Heart right ventricle (tissue), 16 donors: ENCODE results near the gene ANKK1. TPM values are rescaled to one million over a fixed set of nuclear protein-coding genes. Genes with fewer than 3 reads are reported as not detected.

ENCODE experiments used
- ATAC-seq, 8 donors: fragments of 200-7000 bp; cut with Tn5 transposase; one replicate each; pipeline ENCODE4 v1.9.1; 2020; ENCODE audit warnings: mild to moderate bottlenecking in 8 of 8, moderate library complexity in 8 of 8, moderate number of reproducible peaks in 1 of 8
- DNase-seq, 2 donors: peaks; one replicate each; pipeline ENCODE4 v3.0.0-alpha.2; 2020
- H3K27ac ChIP-seq, 10 donors: fragments of 200-600 bp; sonication (generic) in 2 of 10; one replicate each; pipeline versions ENCODE4 v1.5.0 to v1.8.0; 2020 to 2022; ENCODE audit warnings: mild to moderate bottlenecking in 3 of 10
- H3K27me3 ChIP-seq, 7 donors: fragments of 200-600 bp; one replicate each; pipeline ENCODE4 v1.8.0; 2021 to 2022; ENCODE audit warnings: mild to moderate bottlenecking in 2 of 7
- H3K36me3 ChIP-seq, 9 donors: fragments of 200-600 bp; sonication (generic) in 1 of 9; one replicate each; pipeline versions ENCODE4 v1.5.0 to v1.8.0; 2020 to 2022; ENCODE audit warnings: mild to moderate bottlenecking in 2 of 9
- H3K4me1 ChIP-seq, 9 donors: fragments of 200-600 bp; sonication (generic) in 1 of 9; one replicate each; pipeline versions ENCODE4 v1.5.0 to v1.8.0; 2020 to 2022; ENCODE audit warnings: mild to moderate bottlenecking in 4 of 9
- H3K4me3 ChIP-seq, 10 donors: fragments of 200-600 bp; sonication (generic) in 2 of 10; one replicate each; pipeline versions ENCODE4 v1.5.0 to v1.8.0; 2020 to 2022; ENCODE audit warnings: mild to moderate bottlenecking in 7 of 10, moderate library complexity in 2 of 10
- H3K9me3 ChIP-seq, 11 donors: fragments of 200-600 bp in 10 of 11; sonication (generic) in 2 of 11; one replicate each; pipeline versions ENCODE4 v1.5.0 to v1.8.0; 2013 to 2022; ENCODE audit warnings: mild to moderate bottlenecking in 2 of 11, control low read depth in 1 of 11, moderate library complexity in 1 of 11
- CTCF ChIP-seq, 9 donors: fragments of 200-600 bp; sonication (generic) in 2 of 9; IDR thresholded peaks; one replicate each; pipeline versions ENCODE4 v1.5.0 to v1.8.0; 2021 to 2022; ENCODE audit warnings: antibody characterized with exemption in 9 of 9, mild to moderate bottlenecking in 5 of 9, moderate library complexity in 1 of 9
- whole genome bisulfite sequencing, 2 donors: extraction: QIAGEN DNeasy Blood & Tissue Kit; methylation state at CpG; one replicate each; pipeline ENCODE4 v1.1.7; 2013; ENCODE audit warnings: inconsistent platforms in 1 of 2; 5-methylcytosine and 5-hydroxymethylcytosine counted together
- intact Hi-C, 10 donors: fragments of 100-400 bp; cut with DNase I; formaldehyde crosslinking; loops; one replicate each; pipeline versions ENCODE4 v1.11.1 to v1.14.2; 2022
- polyA plus RNA-seq, 2 donors: library from polyadenylated mRNA; stranded (reverse); fragments of 200-250 nt; gene quantifications; one replicate each; pipeline ENCODE4 v1.2.3, GENCODE V29; 2013
- total RNA-seq, 10 donors: library from RNA; stranded (reverse); fragmentation: NEBNext Ultra II Directional in 3 of 10; extraction: Animal tissue kit (Norgen Biotek cat#: 25700) in 3 of 10; gene quantifications; one replicate each; pipeline versions ENCODE4 v1.2.1 to v1.2.4, GENCODE V29; 2021 to 2023
- donor health status: Arrhythmogenic right ventricular cardiomyopathy.
- donor health status: ischemic (EF 13 %, LVEDD 7.1; RV severe dilation, severe dysfunction).
- donor health status: healthy with polysubstance abuse.
- donor health status: DM: no; HTN: yes; CAD: no.
- donor health status: DM: no; HTN: no; CAD: no.
- donor health status: ischemic (EF 25% LVEDD 6.9; RV normal size, moderate dysfunction).
- donor health status: ischemic (EF 25% LVEDD 5.7; RV mildly dilated, moderate dysfunction).
- donor health status: healthy.
- donor health status: DM: yes; HTN: yes; CAD: no.
- donor health status: Ischemic cardiomyopathy.
- donor health status: ischemic (EF 35%, LVEDD 5.7; RV mildly dilated, moderate dysfunction).
- donor health status: nonischemic (EF 11% LVEDD 7.7; RV severe dilation, severe dysfunction).
- donor health status: DM: yes; HTN: yes; CAD: no.
- donor health status: PGD.
- donor health status: ischemic (EF 29% LVEDD 5.4; RV normal size, mild dysfunction).
- donor health status: nonischemic (EF 23%, LVEDD 6.1; RV moderate dilation, normal function).

Gene ANKK1
- total and polyA plus RNA-seq, 12 donors = 0.06 to 0.37 TPM; not detected in 10

- Histone ChIP-seq H3K27ac (no peak overlapping the region), H3K4me3 (no peak overlapping the region), H3K27me3 (peaks cover 0 to 5% (median 0%) of the 10 kb centered on the region in 7 donors), H3K4me1 (no peaks in the 10 kb centered on the region), H3K9me3 (no peaks in the 10 kb centered on the region), H3K36me3 (no peaks in the 10 kb centered on the region)
- DNase-seq (no peak), ATAC-seq (no peak)
- WGBS, 2 donors = 85 to 91% methylated on average over 4 of the region's 4 CpGs
- intact Hi-C loops = no loop called here
- TF ChIP-seq CTCF (IDR thresholded peaks at IDR 0.05) = no peak
Measured at GRCh38 chr11:113431746-113432145, 44.2 kb downstream of the ANKK1 start.

GRCh38 chr11:113435190-113435968 is 47.8 kb downstream of the ANKK1 start:
- DNase-seq = no peak
- Histone ChIP-seq H3K9me3 (no peaks in the 10 kb centered on the region), H3K4me3 (no peak overlapping the region), H3K4me1 (no peaks in the 10 kb centered on the region), H3K27me3 (peaks cover 0 to 21% (median 6%) of the 10 kb centered on the region in 7 donors), H3K36me3 (no peaks in the 10 kb centered on the region), H3K27ac (no peak overlapping the region)
- no peak for ATAC-seq
- 89 to 92% methylated on average over 8 of the region's 8 CpGs for WGBS, 2 donors
- intact Hi-C loops = no loop called here
- no peak for TF ChIP-seq CTCF (IDR thresholded peaks at IDR 0.05)

GRCh38 chr11:113436672-113437252 is 49.2 kb downstream of the ANKK1 start:
- Histone ChIP-seq H3K36me3 (no peaks in the 10 kb centered on the region), H3K27me3 (peaks cover 0 to 32% (median 19%) of the 10 kb centered on the region in 7 donors), H3K4me1 (no peaks in the 10 kb centered on the region), H3K9me3 (no peaks in the 10 kb centered on the region), H3K4me3 (no peak overlapping the region), H3K27ac (no peak overlapping the region)
- WGBS, 2 donors = 66 to 70% methylated on average over 6 of the region's 6 CpGs
- no peak for TF ChIP-seq CTCF (IDR thresholded peaks at IDR 0.05)
- ATAC-seq (no peak), DNase-seq (no peak)
- intact Hi-C loops = no loop called here

- Histone ChIP-seq H3K36me3 (no peaks in the 10 kb centered on the region), H3K9me3 (no peaks in the 10 kb centered on the region), H3K4me3 (no peak overlapping the region), H3K27ac (no peak overlapping the region), H3K27me3 (peaks cover 0 to 60% (median 29%) of the 10 kb centered on the region in 7 donors), H3K4me1 (peaks cover 0 to 4% (median 0%) of the 10 kb centered on the region in 9 donors)
- intact Hi-C loops = no loop called here
- ATAC-seq = no peak
- TF ChIP-seq CTCF (IDR thresholded peaks at IDR 0.05) = no peak
- WGBS, 2 donors = 85 to 94% methylated on average over 2 of the region's 2 CpGs
- no peak for DNase-seq
Measured at GRCh38 chr11:113440816-113441215, 53.2 kb downstream of the ANKK1 start.
